ENCODE results near the gene MCOLN1.
"Not testable (repeated sequence)": the region's sequence is repeated elsewhere in the genome, so short reads cannot be mapped to it uniquely, and the experiment has no call there.

Gene MCOLN1

GRCh38 chr19:7575434-7576040 lies 53.1 kb downstream of the MCOLN1 start:
- DNase-seq (ENCODE audit: low read depth): no peak

- DNase-seq (ENCODE audit: low read depth): not testable (repeated sequence)
Observed at GRCh38 chr19:7577422-7577821, 55.0 kb downstream of the MCOLN1 start.

GRCh38 chr19:7578127-7578526 lies 55.7 kb downstream of the MCOLN1 start:
- no peak for DNase-seq (ENCODE audit: low read depth)

DNA sequence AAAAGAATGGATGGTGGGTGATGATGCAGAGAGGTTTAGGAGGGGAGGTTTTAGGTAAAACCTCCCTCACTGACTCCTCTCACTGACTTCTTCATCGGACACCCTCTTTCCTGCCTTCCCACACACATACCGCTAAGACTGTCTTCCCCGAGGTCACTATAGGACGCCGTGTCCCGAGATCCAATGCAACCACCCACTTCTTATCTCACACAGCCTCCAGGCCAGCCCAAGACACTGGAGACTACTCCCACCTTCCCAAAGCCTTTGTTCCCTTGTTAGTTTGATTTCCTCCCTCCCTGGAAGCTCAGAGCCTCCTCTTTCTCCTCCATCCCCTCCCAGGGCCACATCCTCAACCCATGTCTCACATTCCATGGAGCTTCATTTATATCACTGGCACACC lies 56.8 kb downstream of the MCOLN1 start:
- no peak for DNase-seq (ENCODE audit: low read depth)

- DNase-seq (ENCODE audit: low read depth): no peak
Observed at GRCh38 chr19:7582446-7582845, 60.0 kb downstream of the MCOLN1 start.
